Measurements from ENCODE around the gene DLGAP4.

DNA sequence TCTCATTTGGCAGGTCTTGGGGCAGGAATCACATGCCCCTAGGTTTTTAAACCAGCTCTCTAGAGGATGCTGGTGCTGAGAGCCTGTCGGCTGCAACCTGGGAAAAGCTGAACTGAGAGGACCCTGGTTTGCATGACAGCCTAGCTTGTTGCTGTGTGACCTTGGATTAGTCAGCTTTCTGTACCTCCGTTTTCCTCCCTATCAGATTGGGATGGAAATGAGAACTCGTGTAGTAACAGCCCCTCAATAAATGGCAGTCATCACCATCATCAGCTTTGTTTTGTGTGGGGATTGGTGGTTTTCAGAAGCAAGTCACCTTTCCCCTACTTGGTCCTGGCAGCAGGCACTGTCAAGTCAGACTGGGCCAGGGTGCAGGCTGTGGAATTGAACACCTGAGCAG, 159.9 kb downstream of the DLGAP4 start:
- TF ChIP-seq SUZ12 (IDR thresholded peaks at IDR 0.05; ENCODE audit: extremely low read depth, insufficient read depth, insufficient read length): no peak
- TF ChIP-seq ZNF274 (IDR thresholded peaks at IDR 0.05; ENCODE audit: low read depth, low read length): no peak
- no peak for TF ChIP-seq YY1 (IDR thresholded peaks at IDR 0.05; ENCODE audit: insufficient read depth, insufficient read length)
